Activated T-cell treated with anti-CD3 and anti-CD28 coated beads, Interleukin-2, amount 50 U/mL, for 72 hours (primary cell): ENCODE data around the gene RADIL. TPM values are rescaled to one million over a fixed set of nuclear protein-coding genes. Genes with fewer than 3 reads are reported as not detected.

Source experiments
- ATAC-seq, 2 donors: fragments of 150-1000 bp; cut with Tn5 transposase; replicated peaks in 1 of 2; 2 replicates each; pipeline ENCODE4 v1.10.0; 2021; ENCODE audit warnings: moderate library complexity in 2 of 2, mild to moderate bottlenecking in 1 of 2
- DNase-seq, 2 donors: peaks; one replicate each; pipeline ENCODE4 v3.0.0; 2021 to 2022; ENCODE audit warnings: mixed read lengths in 1 of 2
- H3K27ac Mint-ChIP-seq: one replicate; pipeline ENCODE4 v1.8.0; 2022; ENCODE audit warnings: mild to moderate bottlenecking, moderate library complexity, mixed read lengths
- H3K27me3 Mint-ChIP-seq: one replicate; pipeline ENCODE4 v1.8.0; 2022; ENCODE audit warnings: low read depth, mixed read lengths
- H3K36me3 Mint-ChIP-seq, 2 donors: one replicate each; pipeline ENCODE4 v1.8.0; 2022; ENCODE audit warnings: mixed read lengths in 2 of 2, mild to moderate bottlenecking in 1 of 2; ENCODE audit not compliant: insufficient read depth in 2 of 2
- H3K4me1 Mint-ChIP-seq: one replicate; pipeline ENCODE4 v1.8.0; 2022; ENCODE audit warnings: low read depth, mixed read lengths
- H3K4me3 Mint-ChIP-seq, 2 donors: one replicate each; pipeline ENCODE4 v1.8.0; 2022; ENCODE audit warnings: mild to moderate bottlenecking in 2 of 2, mixed read lengths in 2 of 2, moderate library complexity in 2 of 2
- H3K9me3 Mint-ChIP-seq, 2 donors: one replicate each; pipeline ENCODE4 v1.8.0; 2022; ENCODE audit warnings: mixed read lengths in 2 of 2
- total RNA-seq, 2 donors: library from RNA; stranded (reverse); gene quantifications; one replicate each; pipeline ENCODE4 v1.2.3, GENCODE V29; 2022

RADIL gene
- total RNA-seq, 2 donors from 2014 or later, result 0.50 to 0.53 TPM

DNA sequence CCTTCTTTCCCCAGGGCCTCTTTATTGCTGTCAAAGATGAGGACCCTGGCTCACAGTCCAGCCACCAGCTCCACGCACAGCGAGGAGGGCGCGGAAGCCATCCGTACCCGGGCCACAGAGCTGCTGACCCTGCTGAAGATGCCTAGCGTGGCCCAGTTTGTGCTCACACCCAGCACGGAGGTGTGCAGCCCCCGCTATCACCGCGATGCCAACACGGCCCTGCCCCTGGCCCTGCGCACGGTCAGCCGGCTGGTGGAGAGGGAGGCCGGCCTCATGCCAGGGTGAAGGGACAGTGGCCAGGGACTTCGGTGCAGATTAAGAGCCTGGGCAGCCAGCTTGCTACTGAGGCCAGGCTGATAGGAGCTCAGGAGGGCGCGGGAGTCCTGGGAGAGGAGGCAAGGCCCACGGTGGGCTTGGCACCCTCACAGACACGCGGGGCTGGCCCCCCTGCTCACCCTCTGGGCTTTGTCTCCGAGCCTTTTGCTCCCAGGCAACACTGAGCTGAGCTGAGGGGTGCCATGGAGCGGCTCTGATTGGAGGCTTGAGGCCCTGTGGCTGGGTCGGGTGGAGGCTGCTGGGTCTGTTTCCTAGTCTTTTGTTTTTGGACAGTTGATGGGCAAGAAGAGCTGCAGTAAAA lies 92.3 kb downstream of the RADIL start:
- Mint-ChIP-seq H3K9me3 (no peaks in the 10 kb centered on the region), H3K27ac (no peak overlapping the region), H3K36me3 (peaks cover 0 to 3% of the 10 kb centered on the region in 2 donors), H3K4me1 (peaks cover 4% of the 10 kb centered on the region), H3K27me3 (no peaks in the 10 kb centered on the region), H3K4me3 (no peak overlapping the region)
- DNase-seq (no peak), ATAC-seq (no peak)

DNA sequence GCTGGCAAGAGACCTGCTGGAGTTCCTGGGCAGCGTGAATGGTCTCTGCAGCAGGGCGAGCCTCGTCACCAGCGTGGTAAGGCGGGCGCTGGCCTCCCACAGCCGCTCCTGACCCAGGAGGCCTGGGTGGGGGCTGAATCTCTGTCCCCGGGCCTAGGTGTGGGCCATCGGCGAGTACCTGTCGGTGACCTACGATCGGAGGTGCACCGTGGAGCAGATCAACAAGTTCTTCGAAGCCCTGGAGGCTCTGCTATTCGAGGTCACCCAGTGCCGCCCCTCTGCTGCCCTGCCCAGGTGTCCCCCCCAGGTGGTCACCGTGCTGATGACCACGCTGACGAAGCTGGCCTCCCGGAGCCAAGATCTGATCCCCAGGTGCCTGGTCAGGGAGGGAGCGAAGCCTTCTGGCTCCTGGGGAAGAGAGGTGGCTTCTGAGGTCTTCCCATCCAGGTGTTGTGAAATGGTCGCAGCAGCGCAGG lies 93.0 kb downstream of the RADIL start:
- no peak for DNase-seq
- H3K4me3 Mint-ChIP-seq, result no peak overlapping the region
- no peak for ATAC-seq
- H3K27me3 Mint-ChIP-seq, result no peaks in the 10 kb centered on the region
- H3K36me3 Mint-ChIP-seq, result peaks cover 0 to 3% of the 10 kb centered on the region in 2 donors
- no peak overlapping the region for H3K27ac Mint-ChIP-seq
- H3K9me3 Mint-ChIP-seq, result no peaks in the 10 kb centered on the region
- H3K4me1 Mint-ChIP-seq, result peaks cover 4% of the 10 kb centered on the region

DNA sequence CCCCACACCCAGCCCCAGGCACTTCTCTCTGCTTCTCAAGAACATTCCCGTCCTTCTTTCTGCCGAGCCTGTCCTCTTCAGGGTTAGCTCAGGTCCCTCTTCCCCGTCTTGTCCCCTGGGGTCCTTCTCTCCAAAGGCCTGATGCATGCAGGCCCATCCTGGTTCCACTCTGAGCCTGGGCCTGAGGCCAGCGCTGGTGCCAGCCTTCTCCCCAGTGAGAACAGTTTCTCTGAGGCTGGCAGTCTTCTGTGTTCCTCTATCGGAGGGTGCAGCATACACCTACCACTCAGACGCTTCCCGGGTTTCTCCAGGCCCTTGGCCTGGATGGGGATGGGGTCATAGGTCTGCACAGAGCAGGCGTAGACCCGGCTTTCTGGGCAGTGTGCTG lies 93.4 kb downstream of the RADIL start:
- Mint-ChIP-seq H3K9me3 (no peaks in the 10 kb centered on the region), H3K36me3 (peaks cover 0 to 3% of the 10 kb centered on the region in 2 donors), H3K4me1 (peaks cover 4% of the 10 kb centered on the region), H3K27me3 (no peaks in the 10 kb centered on the region), H3K27ac (no peak overlapping the region), H3K4me3 (no peak overlapping the region)
- DNase-seq (no peak), ATAC-seq (no peak)

DNA sequence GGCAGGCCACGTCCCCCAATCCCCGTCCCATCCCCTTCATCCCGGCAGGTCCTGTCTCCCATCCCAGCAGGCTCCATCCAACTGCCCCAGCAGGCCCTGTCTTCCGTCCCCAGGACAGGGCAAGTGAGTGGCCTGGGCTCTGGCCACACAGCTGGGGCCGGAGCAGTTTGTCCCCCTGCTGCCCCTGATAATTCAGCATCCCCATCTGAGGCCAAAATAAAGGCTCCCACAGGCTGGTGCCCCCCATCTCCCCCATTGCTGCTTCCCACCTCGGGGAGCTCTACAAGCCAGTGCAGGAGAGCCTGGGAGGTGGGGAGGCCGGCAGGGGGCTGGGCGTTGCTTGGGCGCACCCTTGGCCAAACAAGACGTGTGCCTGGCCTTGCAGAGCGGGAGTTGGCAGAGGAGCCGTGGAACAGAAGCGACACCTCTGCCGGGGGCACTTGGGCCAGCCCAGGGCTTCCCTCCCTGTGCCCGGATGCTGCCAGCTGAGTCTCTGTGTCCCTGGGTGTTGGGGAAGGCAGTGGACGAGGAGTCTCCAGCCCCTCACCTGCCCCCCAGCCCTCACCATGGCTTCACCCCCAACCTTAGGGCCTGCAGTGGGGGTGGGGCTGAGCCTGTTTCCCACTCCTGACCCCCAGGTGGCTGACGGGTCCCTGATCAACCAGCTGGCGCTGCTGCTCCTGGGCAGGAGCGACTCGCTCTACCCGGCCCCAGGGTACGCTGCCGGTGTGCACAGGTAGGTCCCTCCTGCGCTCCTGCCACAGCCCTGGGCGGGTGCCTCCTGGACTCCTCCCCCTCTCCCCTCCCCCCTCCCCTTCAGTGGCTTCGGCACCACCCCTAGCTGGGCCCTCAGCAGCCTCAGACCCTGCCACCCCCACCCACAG lies 94.1 kb downstream of the RADIL start:
- Mint-ChIP-seq H3K36me3 (peaks cover 0 to 3% of the 10 kb centered on the region in 2 donors), H3K4me3 (no peak overlapping the region), H3K4me1 (peaks cover 3% of the 10 kb centered on the region), H3K27me3 (no peaks in the 10 kb centered on the region), H3K27ac (no peak overlapping the region), H3K9me3 (no peaks in the 10 kb centered on the region)
- no peak for ATAC-seq
- DNase-seq, result no peak

DNA sequence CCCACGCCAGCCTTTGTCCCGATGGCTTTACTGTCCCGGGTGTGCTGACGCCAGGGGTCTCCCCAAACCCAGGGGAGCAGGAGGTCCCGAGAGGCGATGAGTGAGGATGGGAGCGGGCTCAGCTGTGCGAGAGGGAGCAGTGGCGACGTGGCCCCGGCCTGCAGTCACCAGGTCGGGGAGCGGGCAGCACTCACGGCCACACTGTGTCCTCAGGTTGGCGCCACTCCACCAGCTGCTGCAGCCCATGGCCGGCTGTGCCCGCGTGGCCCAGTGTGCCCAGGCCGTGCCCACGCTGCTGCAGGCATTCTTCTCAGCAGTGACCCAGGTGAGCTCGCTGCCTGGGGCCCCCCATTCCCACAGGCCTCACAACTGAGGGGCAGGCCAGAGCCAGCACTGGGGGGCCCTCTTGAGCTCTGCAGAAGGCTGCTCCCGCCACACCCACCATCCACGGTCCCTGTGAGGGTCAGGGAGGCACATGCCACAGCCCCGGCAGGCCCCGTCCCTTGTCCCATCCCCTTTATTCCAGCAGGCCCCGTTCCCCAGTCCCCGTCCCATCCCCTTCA lies 94.8 kb downstream of the RADIL start:
- no peak overlapping the region for H3K27ac Mint-ChIP-seq
- H3K4me3 Mint-ChIP-seq, result no peak overlapping the region

DNA sequence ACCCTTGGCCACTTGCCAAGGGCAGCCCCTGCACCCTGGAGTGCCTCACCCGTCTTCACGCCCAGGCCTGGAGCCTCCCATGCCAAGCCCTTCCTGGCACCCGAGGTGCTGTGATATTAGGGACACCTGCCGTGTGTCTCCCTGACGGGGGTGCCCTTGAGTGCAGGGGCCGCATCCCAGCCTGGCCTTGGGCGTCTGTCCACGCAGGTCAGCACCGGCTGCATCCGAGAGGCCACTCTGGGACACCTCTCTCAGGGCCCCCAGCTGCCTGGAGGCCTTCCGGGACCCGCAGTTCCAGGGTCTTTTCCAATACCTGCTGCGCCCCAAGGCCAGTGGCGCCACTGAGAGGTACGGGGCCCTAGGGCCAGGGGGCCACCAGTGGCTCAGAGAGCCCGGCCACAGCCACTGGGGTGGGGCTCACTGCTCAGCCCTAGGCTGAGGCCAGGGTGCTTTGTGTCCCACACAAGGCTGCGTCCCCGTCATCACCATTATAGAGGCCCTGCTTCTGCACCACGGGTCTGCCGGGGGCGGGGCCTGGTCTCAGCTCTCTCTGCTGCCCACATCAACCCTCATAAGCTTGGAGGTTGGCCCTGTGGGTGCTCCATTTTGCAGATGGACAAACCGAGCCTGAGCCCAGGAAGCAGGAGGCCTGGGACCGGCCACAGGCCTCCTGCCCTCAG lies 95.4 kb downstream of the RADIL start:
- no peaks in the 10 kb centered on the region for H3K27me3 Mint-ChIP-seq
- no peak overlapping the region for H3K4me3 Mint-ChIP-seq
- H3K27ac Mint-ChIP-seq, result no peak overlapping the region
- H3K4me1 Mint-ChIP-seq, result no peaks in the 10 kb centered on the region
- no peaks in the 10 kb centered on the region for H3K9me3 Mint-ChIP-seq
- peaks cover 0 to 3% of the 10 kb centered on the region in 2 donors for H3K36me3 Mint-ChIP-seq
- DNase-seq (no peak), ATAC-seq (no peak)

More for the DNA sequence above, 94.8 kb downstream of the RADIL start:
- Mint-ChIP-seq H3K4me1 (no peaks in the 10 kb centered on the region), H3K9me3 (no peaks in the 10 kb centered on the region), H3K36me3 (peaks cover 0 to 3% of the 10 kb centered on the region in 2 donors), H3K27me3 (no peaks in the 10 kb centered on the region)
- no peak for ATAC-seq
- DNase-seq, result no peak

DNA sequence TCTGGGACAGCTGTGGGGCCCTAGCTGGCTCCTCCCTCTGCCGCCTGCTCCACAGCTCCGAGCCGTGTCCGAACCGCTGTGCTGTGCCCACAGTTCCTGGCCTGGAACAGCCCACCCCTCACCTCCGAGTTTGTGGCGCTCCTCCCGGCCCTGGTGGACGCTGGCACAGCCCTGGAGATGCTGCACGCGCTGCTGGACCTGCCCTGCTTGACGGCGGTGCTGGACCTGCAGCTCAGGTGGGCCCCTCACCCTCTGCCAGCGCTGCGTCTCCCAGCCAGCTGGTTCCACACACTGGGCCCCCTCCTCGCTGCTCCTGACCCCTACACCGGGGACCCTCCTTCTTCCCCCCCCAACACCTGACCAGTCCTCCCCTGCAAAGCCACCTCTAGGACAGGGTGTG lies 96.0 kb downstream of the RADIL start:
- Mint-ChIP-seq H3K4me1 (no peaks in the 10 kb centered on the region), H3K27ac (no peak overlapping the region), H3K36me3 (peaks cover 0 to 3% of the 10 kb centered on the region in 2 donors), H3K9me3 (no peaks in the 10 kb centered on the region), H3K4me3 (no peak overlapping the region), H3K27me3 (no peaks in the 10 kb centered on the region)
- ATAC-seq (no peak), DNase-seq (no peak)

DNA sequence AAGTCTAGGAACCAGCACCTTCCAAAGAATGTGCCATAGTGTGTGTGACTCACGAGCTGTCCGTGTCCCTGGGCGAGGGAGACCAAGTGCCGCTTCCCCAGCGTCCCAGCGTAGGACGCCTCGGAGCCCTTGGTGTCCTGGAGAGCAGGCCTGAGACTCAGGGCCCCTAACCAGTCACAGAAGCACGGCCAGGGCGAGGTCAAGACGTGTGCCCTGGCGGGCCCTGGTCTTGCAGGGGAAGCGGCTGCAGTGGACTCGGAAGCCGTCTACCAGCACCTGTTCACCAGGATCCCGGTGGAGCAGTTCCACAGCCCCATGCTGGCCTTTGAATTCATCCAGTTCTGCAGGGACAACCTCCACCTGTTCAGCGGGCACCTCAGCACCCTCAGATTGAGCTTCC lies 97.5 kb downstream of the RADIL start:
- Mint-ChIP-seq H3K27me3 (no peaks in the 10 kb centered on the region), H3K27ac (no peak overlapping the region), H3K4me3 (no peak overlapping the region), H3K4me1 (no peaks in the 10 kb centered on the region), H3K36me3 (peaks cover 0 to 5% of the 10 kb centered on the region in 2 donors), H3K9me3 (no peaks in the 10 kb centered on the region)
- ATAC-seq, result no peak
- DNase-seq, result no peak

DNA sequence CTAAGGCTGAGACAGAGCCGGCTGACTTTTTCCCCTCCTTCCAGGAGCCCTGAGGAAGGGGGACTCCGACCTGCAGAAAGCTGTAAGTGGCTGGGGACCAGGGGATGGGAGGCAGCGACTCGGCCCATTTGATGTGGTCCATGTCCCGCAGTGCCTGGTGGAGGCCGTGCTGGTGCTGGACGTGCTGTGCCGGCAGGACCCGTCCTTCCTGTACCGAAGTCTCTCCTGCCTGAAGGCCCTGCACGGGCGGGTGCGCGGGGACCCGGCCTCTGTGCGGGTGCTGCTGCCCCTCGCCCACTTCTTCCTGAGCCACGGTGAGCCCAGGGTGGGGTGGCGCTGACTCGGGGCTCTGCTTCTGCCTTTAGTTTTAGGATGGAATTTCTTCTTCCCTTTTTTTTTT lies 98.1 kb downstream of the RADIL start:
- Mint-ChIP-seq H3K9me3 (no peaks in the 10 kb centered on the region), H3K4me1 (no peaks in the 10 kb centered on the region), H3K27me3 (no peaks in the 10 kb centered on the region), H3K36me3 (peaks cover 0 to 5% of the 10 kb centered on the region in 2 donors), H3K4me3 (no peak overlapping the region), H3K27ac (no peak overlapping the region)
- DNase-seq (no peak), ATAC-seq (no peak)

DNA sequence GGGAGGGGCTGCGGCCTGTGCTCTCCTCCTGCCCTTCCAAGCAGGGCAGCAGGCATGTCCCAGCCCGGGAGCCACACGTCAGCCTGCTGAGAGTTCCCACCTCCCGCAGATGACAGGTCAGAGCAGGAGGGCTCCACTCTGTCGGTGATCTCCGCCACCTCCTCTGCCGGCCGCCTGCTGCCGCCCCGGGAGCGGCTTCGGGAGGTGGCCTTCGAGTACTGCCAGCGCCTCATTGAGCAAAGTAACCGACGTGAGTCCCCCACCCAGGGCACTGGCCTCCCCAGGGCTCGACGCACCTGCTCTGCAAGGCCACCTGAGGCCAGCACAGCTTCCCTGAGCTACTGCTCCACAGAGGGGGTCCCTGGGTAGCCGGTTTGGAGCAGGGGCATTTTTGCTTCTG lies 98.7 kb downstream of the RADIL start:
- no peaks in the 10 kb centered on the region for H3K9me3 Mint-ChIP-seq
- peaks cover 0 to 5% of the 10 kb centered on the region in 2 donors for H3K36me3 Mint-ChIP-seq
- no peak overlapping the region for H3K27ac Mint-ChIP-seq
- DNase-seq, result no peak
- no peak overlapping the region for H3K4me3 Mint-ChIP-seq
- no peaks in the 10 kb centered on the region for H3K27me3 Mint-ChIP-seq
- no peaks in the 10 kb centered on the region for H3K4me1 Mint-ChIP-seq
- no peak for ATAC-seq

DNA sequence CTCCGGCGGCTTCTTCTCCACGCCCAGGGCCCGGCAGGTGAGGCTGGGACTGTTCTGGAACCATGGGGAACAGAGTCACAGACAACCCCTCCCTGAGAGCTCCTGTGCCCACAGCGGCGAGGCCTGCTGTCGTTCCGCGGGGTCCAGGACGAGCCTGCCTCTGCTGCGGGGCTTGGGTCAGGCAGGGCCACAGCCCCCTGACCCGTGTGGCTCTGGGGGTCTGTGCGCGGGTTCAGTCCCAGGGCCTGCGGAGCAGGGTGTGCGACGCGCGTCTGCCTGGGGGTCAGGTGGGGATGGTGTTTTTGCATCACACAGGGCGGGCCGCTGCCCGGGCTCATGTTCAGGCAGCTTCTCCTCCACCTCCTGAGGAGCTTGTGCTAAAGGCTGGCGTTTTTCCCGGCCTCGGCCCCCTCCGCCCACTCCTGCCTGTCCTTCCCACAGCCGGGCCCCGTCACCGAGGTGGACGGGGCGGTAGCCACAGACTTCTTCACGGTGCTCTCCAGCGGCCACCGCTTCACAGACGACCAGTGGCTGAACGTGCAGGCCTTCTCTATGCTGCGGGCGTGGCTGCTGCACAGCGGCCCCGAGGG lies 99.7 kb downstream of the RADIL start:
- H3K9me3 Mint-ChIP-seq, result no peaks in the 10 kb centered on the region
- H3K4me3 Mint-ChIP-seq, result no peak overlapping the region
- no peaks in the 10 kb centered on the region for H3K27me3 Mint-ChIP-seq
- no peak overlapping the region for H3K27ac Mint-ChIP-seq
- peaks cover 0 to 6% of the 10 kb centered on the region in 2 donors for H3K36me3 Mint-ChIP-seq
- ATAC-seq (peak in 1 of 2 donors; percentile 24), DNase-seq (no peak)
- H3K4me1 Mint-ChIP-seq, result no peaks in the 10 kb centered on the region

DNA sequence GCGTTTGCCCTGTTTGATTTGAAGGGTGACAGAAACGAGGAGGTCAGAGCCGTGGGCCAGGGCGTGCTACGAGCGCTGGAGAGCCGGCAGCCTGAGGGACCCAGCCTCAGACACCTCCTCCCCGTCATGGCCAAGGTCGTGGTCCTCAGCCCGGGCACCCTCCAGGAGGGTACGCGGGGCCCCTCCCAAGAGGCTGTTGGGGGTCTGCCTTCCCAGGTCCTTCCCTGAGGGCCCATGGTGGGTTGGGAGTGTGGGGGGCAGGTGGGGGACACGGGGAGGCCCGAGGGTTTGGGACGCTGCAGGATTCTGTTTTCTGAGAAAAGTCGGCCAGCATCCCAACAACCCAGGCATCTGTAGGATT lies 100.2 kb downstream of the RADIL start:
- Mint-ChIP-seq H3K27ac (no peak overlapping the region), H3K27me3 (no peaks in the 10 kb centered on the region), H3K4me3 (no peak overlapping the region), H3K36me3 (peaks cover 0 to 6% of the 10 kb centered on the region in 2 donors), H3K9me3 (no peaks in the 10 kb centered on the region), H3K4me1 (peaks cover 3% of the 10 kb centered on the region)
- DNase-seq (no peak), ATAC-seq (no peak)
